ENCODE data around the gene KIAA0513.

GRCh38 chr16:85031451-85031850 lies 3.9 kb downstream of the KIAA0513 start:
- TF ChIP-seq TAF1 (IDR thresholded peaks at IDR 0.05; ENCODE audit: borderline replicate concordance, insufficient read depth, low read length) (no peak), POLR2AphosphoS5 (IDR thresholded peaks at IDR 0.05; ENCODE audit: low read depth, low read length) (no peak)
